Measurements from ENCODE around the gene RNF112.

- TF ChIP-seq CTCF (IDR thresholded peaks at IDR 0.05) (no peak), POLR2AphosphoS5 (IDR thresholded peaks at IDR 0.05) (no peak), EP300 (IDR thresholded peaks at IDR 0.05) (no peak), POLR2A (IDR thresholded peaks at IDR 0.05) (no peak)
Observed at GRCh38 chr17:19371259-19372010, 39.6 kb upstream of the RNF112 start.
